ENCODE data around the gene SHISA6.

SHISA6 gene

GRCh38 chr17:11550431-11550830 lies 309.4 kb downstream of the SHISA6 start:
- Histone ChIP-seq H2AFZ (ENCODE audit: low read depth) (no peak overlapping the region), H3K27me3 (ENCODE audit: insufficient read depth, low read depth) (no peaks in the 10 kb centered on the region), H4K20me1 (ENCODE audit: insufficient read depth) (no peaks in the 10 kb centered on the region), H3K79me2 (ENCODE audit: insufficient read depth, low read depth) (no peaks in the 10 kb centered on the region), H3K9ac (no peak overlapping the region), H3K4me3 (IDR thresholded peaks at IDR 0.05; ENCODE audit: insufficient read depth, low read depth, low read length) (no peak overlapping the region), H3K4me1 (ENCODE audit: low read depth, poor library complexity, severe bottlenecking) (no peaks in the 10 kb centered on the region), H3K36me3 (ENCODE audit: insufficient read depth) (no peaks in the 10 kb centered on the region), H3K27ac (no peak overlapping the region), H3K4me2 (no peak overlapping the region)
- no peak for TF ChIP-seq CTCF (conservative IDR thresholded peaks at IDR 0.05; ENCODE audit: low read depth, low read length)

DNA sequence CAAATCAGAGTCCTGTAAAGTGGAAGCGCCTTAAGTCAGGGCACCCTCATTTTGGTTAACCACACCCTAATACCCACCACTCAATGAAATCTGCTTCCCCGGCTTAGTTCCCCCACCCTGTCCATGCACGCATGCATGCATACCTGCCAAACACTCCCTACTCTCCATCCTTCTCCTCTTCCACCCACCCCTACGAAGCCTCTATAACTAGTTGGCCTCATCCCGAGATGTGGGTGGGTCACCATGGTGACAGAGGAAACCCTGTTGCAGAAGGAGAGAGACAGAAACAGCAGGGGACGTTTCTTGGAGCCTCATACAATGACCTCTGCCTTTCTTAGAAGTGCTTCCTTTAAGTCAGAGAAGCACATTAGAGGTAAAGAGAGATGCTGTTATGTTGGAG lies 310.4 kb downstream of the SHISA6 start:
- Histone ChIP-seq H3K4me2 (no peak overlapping the region), H3K27me3 (ENCODE audit: insufficient read depth, low read depth) (no peaks in the 10 kb centered on the region), H4K20me1 (ENCODE audit: insufficient read depth) (no peaks in the 10 kb centered on the region), H3K36me3 (ENCODE audit: insufficient read depth) (no peaks in the 10 kb centered on the region), H3K27ac (no peak overlapping the region), H3K79me2 (ENCODE audit: insufficient read depth, low read depth) (no peaks in the 10 kb centered on the region), H3K9ac (no peak overlapping the region), H2AFZ (ENCODE audit: low read depth) (no peak overlapping the region), H3K4me1 (ENCODE audit: low read depth, poor library complexity, severe bottlenecking) (no peaks in the 10 kb centered on the region), H3K4me3 (IDR thresholded peaks at IDR 0.05; ENCODE audit: insufficient read depth, low read depth, low read length) (no peak overlapping the region)
- no peak for TF ChIP-seq CTCF (conservative IDR thresholded peaks at IDR 0.05; ENCODE audit: low read depth, low read length)

DNA sequence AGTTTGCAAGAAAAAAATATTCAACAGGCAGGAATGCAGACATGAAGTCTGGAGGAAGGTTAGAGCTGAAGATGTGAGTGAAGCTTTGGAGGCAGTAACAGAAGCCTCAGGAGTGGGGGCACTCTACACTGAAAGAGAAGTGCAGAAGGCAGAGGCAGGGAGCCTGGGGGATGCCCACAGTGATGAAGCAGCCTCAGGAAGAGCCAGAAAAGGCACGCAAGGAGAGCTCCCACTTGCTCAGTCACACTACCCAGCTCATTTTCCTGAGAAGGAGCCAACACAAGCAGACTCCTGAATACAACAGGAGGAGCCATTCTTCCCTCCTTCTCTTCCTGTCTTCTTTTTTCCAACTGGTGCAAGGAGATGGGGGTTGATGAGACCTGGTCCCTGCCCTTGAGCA lies 312.1 kb downstream of the SHISA6 start:
- Histone ChIP-seq H3K9ac (no peak overlapping the region), H4K20me1 (ENCODE audit: insufficient read depth) (no peaks in the 10 kb centered on the region), H3K4me2 (no peak overlapping the region), H3K4me3 (IDR thresholded peaks at IDR 0.05; ENCODE audit: insufficient read depth, low read depth, low read length) (no peak overlapping the region), H3K27me3 (ENCODE audit: insufficient read depth, low read depth) (no peaks in the 10 kb centered on the region), H3K79me2 (ENCODE audit: insufficient read depth, low read depth) (no peaks in the 10 kb centered on the region), H3K27ac (no peak overlapping the region), H3K4me1 (ENCODE audit: low read depth, poor library complexity, severe bottlenecking) (no peaks in the 10 kb centered on the region), H3K36me3 (ENCODE audit: insufficient read depth) (no peaks in the 10 kb centered on the region), H2AFZ (ENCODE audit: low read depth) (no peak overlapping the region)
- TF ChIP-seq CTCF (conservative IDR thresholded peaks at IDR 0.05; ENCODE audit: low read depth, low read length) = no peak

DNA sequence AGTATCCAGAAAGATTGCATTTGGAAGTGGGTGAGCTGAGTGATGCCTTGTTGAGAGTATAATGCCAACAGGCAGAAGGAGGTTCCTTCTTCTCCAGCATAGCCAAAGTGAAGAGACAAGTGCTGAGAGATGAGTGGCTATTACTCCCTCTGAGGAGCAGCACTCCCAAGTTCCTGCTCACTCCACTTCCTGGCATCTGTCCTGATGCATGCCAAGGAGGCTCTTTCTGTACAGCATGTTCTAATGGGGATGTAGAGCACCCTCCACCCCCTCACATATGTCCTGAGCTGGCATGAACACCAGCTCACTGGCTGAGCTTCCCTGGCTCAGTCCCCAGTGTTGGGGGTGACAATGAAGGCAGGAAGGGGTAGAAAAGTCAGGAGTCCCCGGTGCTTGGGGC lies 313.0 kb downstream of the SHISA6 start:
- H3K79me2 ChIP-seq (ENCODE audit: insufficient read depth, low read depth) = no peaks in the 10 kb centered on the region
- H3K36me3 ChIP-seq (ENCODE audit: insufficient read depth) = no peaks in the 10 kb centered on the region
- TF ChIP-seq CTCF (conservative IDR thresholded peaks at IDR 0.05; ENCODE audit: low read depth, low read length) = no peak

DNA sequence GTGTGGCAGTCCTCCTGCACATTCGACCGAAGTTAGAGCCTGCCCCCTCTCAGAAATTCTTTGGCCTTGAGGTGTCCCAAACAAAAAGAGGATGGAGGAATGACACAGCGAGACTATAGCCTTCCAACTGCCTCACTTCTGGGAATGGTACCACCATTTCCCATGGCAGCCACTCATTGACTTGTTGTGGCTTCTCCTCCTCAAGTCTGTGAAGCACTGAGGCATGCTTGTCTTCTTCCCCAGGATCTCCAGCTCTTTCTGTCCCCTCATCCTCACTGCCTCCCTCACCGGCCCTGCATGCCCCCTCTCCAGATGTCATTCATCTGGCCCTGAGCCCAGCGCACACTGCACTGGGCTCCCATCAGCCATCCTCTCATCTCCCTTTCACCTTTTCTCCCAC lies 313.5 kb downstream of the SHISA6 start:
- H3K79me2 ChIP-seq (ENCODE audit: insufficient read depth, low read depth) = no peaks in the 10 kb centered on the region
- H3K36me3 ChIP-seq (ENCODE audit: insufficient read depth) = no peaks in the 10 kb centered on the region
- H3K4me2 ChIP-seq = no peak overlapping the region

More for the DNA sequence above, 313.0 kb downstream of the SHISA6 start:
- Histone ChIP-seq H3K4me1 (ENCODE audit: low read depth, poor library complexity, severe bottlenecking) (no peaks in the 10 kb centered on the region), H4K20me1 (ENCODE audit: insufficient read depth) (no peaks in the 10 kb centered on the region), H3K4me3 (IDR thresholded peaks at IDR 0.05; ENCODE audit: insufficient read depth, low read depth, low read length) (no peak overlapping the region), H2AFZ (ENCODE audit: low read depth) (no peak overlapping the region), H3K27ac (no peak overlapping the region), H3K4me2 (no peak overlapping the region), H3K9ac (no peak overlapping the region), H3K27me3 (ENCODE audit: insufficient read depth, low read depth) (no peaks in the 10 kb centered on the region)

More for the DNA sequence above, 313.5 kb downstream of the SHISA6 start:
- TF ChIP-seq CTCF (conservative IDR thresholded peaks at IDR 0.05; ENCODE audit: low read depth, low read length) = no peak
- Histone ChIP-seq H2AFZ (ENCODE audit: low read depth) (no peak overlapping the region), H3K4me3 (IDR thresholded peaks at IDR 0.05; ENCODE audit: insufficient read depth, low read depth, low read length) (no peak overlapping the region), H3K4me1 (ENCODE audit: low read depth, poor library complexity, severe bottlenecking) (no peaks in the 10 kb centered on the region), H3K27ac (no peak overlapping the region), H3K27me3 (ENCODE audit: insufficient read depth, low read depth) (no peaks in the 10 kb centered on the region), H3K9ac (no peak overlapping the region), H4K20me1 (ENCODE audit: insufficient read depth) (no peaks in the 10 kb centered on the region)
